GM12892 (cell line): Measurements from ENCODE around the gene DNAJC25.

Experiments used
- POLR2A ChIP-seq: IDR thresholded peaks from 2 replicates; pipeline ENCODE4 v1.6.1; 2011; ENCODE audit warnings: low read depth, low read length, control low read depth
- POLR2AphosphoS5 ChIP-seq: IDR thresholded peaks from 2 replicates; pipeline ENCODE4 v1.6.1; 2011; ENCODE audit warnings: low read depth, low read length, control low read depth

- no peak for TF ChIP-seq POLR2A
- no peak for TF ChIP-seq POLR2AphosphoS5
These were observed 25.9 kb downstream of the DNAJC25 start for GRCh38 chr9:111657051-111657450.
